Measurements from ENCODE around the gene DDX50. TPM values are rescaled to one million over a fixed set of nuclear protein-coding genes. Genes with fewer than 3 reads are reported as not detected.

DDX50 gene
- total RNA-seq, 4 donors from 2014 or later: 25.4 to 39.0 (median 30.1) TPM

GRCh38 chr10:68988530-68989316 lies 87.6 kb downstream of the DDX50 start, which contains the start of gene KIFBP:
TSS of gene KIFBP (plus strand) at chr10:68988803. CDS start at chr10:68988833, 30 bp downstream.
- DNase-seq (ENCODE audit: low spot score) (peak; percentile 91), ATAC-seq (ENCODE audit: low FRiP score) (peak; percentile 93)
- no peak for TF ChIP-seq CTCF (IDR thresholded peaks at IDR 0.05)

- no peak for TF ChIP-seq CTCF (IDR thresholded peaks at IDR 0.05)
- DNase-seq (ENCODE audit: low spot score) (no peak), ATAC-seq (ENCODE audit: low FRiP score) (no peak)
These were observed 88.3 kb downstream of the DDX50 start for GRCh38 chr10:68989317-68989990.

- peak; percentile 43 for ATAC-seq (ENCODE audit: low FRiP score)
- DNase-seq (ENCODE audit: low spot score): no peak
- no peak for TF ChIP-seq CTCF (IDR thresholded peaks at IDR 0.05)
These were observed 91.7 kb downstream of the DDX50 start for GRCh38 chr10:68992636-68993440.

Small RNA genes lying within 50 kb of the gene (small RNA-seq; reads per million reads assigned to genes)
- gene RNU6-571P: not detected

Other genes starting within 250 kb of the DDX50 start
- 10 to 100 TPM; 46.1 to 64.8 (median 53.1) TPM for gene CCAR1, start 180.1 kb upstream of the DDX50 start, total RNA-seq
- gene STOX1, start 73.8 kb upstream of the DDX50 start, total RNA-seq: 10 to 100 TPM in 1 of 4 donors, 1 to 10 TPM in 3; 3.2 to 16.0 (median 5.0) TPM
- 100 to 1,000 TPM in 2 of 4 donors, 10 to 100 TPM in 2; 46.0 to 340 (median 92.6) TPM for gene DDX21, start 54.9 kb downstream of the DDX50 start, total RNA-seq
- gene KIFBP, start 87.5 kb downstream of the DDX50 start, total RNA-seq: 10 to 100 TPM; 25.0 to 36.4 (median 34.7) TPM
- gene SRGN, start 186.8 kb downstream of the DDX50 start, total RNA-seq: 100 to 1,000 TPM; 289 to 481 (median 419) TPM
- gene VPS26A, start 222.9 kb downstream of the DDX50 start, total RNA-seq: 10 to 100 TPM; 35.5 to 46.8 (median 37.1) TPM

Measured in omental fat pad (tissue), 4 donors.